Kidney (tissue), 14 donors: ENCODE data around the gene GCNT2. TPM values are rescaled to one million over a fixed set of nuclear protein-coding genes. Genes with fewer than 3 reads are reported as not detected.
"Not testable (repeated sequence)": the region's sequence is repeated elsewhere in the genome, so short reads cannot be mapped to it uniquely, and the experiment has no call there.

Experiments
- DNase-seq, 5 donors: peaks; one replicate each; pipeline ENCODE4 v3.0.0-alpha.2; 2013 to 2020
- FAIRE-seq: peaks from 2 replicates; lab custom pipeline; 2012; peaks lifted over from hg19 to GRCh38; lab: Jason Lieb, UNC
- H3K27ac ChIP-seq, 2 donors: one replicate each; pipeline ENCODE4 v1.7.0; 2013; ENCODE audit warnings: low read depth in 2 of 2, low read length in 2 of 2, inconsistent platforms in 1 of 2
- H3K27me3 ChIP-seq: one replicate; pipeline ENCODE4 v1.7.1; 2013; ENCODE audit warnings: low read length, inconsistent platforms; ENCODE audit not compliant: control insufficient read depth, insufficient read depth
- H3K36me3 ChIP-seq, 3 donors: one replicate each; pipeline versions ENCODE4 v1.7.0 to v1.7.1; 2013; ENCODE audit warnings: low read length in 3 of 3, control low read depth in 1 of 3, inconsistent platforms in 1 of 3; ENCODE audit not compliant: insufficient read depth in 3 of 3, control insufficient read depth in 2 of 3
- H3K4me1 ChIP-seq, 3 donors: one replicate each; pipeline versions ENCODE4 v1.7.0 to v1.7.1; 2013; ENCODE audit warnings: low read length in 3 of 3, inconsistent platforms in 1 of 3, low read depth in 1 of 3; ENCODE audit not compliant: control insufficient read depth in 2 of 3, insufficient read depth in 2 of 3
- H3K4me3 ChIP-seq, 3 donors: one replicate each; pipeline versions ENCODE4 v1.7.0 to v1.8.1; 2013; ENCODE audit warnings: low read length in 3 of 3, control low read depth in 1 of 3, inconsistent platforms in 1 of 3
- H3K9ac ChIP-seq, 3 donors: one replicate each; pipeline versions ENCODE4 v1.7.0 to v1.7.1; 2013; ENCODE audit warnings: low read length in 3 of 3, control low read depth in 1 of 3, inconsistent platforms in 1 of 3
- H3K9me3 ChIP-seq, 3 donors: one replicate each; pipeline versions ENCODE4 v1.7.0 to v1.7.1; 2013; ENCODE audit warnings: low read length in 3 of 3, control low read depth in 1 of 3, inconsistent platforms in 1 of 3; ENCODE audit not compliant: control insufficient read depth in 2 of 3, insufficient read depth in 1 of 3
- CTCF ChIP-seq: IDR thresholded peaks from 3 replicates; pipeline ENCODE4 v1.5.1; 2012; ENCODE audit warnings: mild to moderate bottlenecking, moderate library complexity, borderline replicate concordance; ENCODE audit not compliant: insufficient read depth; ENCODE audit errors: extremely low read depth
- intact Hi-C: fragments of 100-400 bp; cut with DNase I; formaldehyde crosslinking; loops from one replicate; pipeline ENCODE4 v1.11.1; 2022
- polyA plus RNA-seq: library from polyadenylated mRNA; stranded (reverse); fragments of 350-450 nt; fragmentation: Illumina TruSeq; extraction: RNeasy Lipid Tissue Mini Kit (QIAGEN cat#74804); gene quantifications from one replicate; pipeline ENCODE4 v1.2.3, GENCODE V29; 2014; ENCODE audit warnings: low read depth, low replicate concordance; ENCODE audit not compliant: insufficient read depth
- total RNA-seq: library from RNA; stranded (reverse); fragmentation: NEBNext Ultra II Directional; extraction: Animal tissue kit (Norgen Biotek cat#: 25700); gene quantifications from one replicate; pipeline ENCODE4 v1.2.1, GENCODE V29; 2021
- donor health status: control.
- donor health status: control.
- donor health status: control.
- donor health status: control.
- donor health status: control.
- donor health status: DM: yes; HTN: yes; CAD: no.
- donor health status: Normal renal cell carcinoma (clear cell type).

The GCNT2 gene
- total and polyA plus RNA-seq, 2 donors from 2014 or later: 10.5 to 12.5 TPM

GRCh38 chr6:10487668-10488327 lies 33.4 kb upstream of the GCNT2 start:
- intact Hi-C loops: no loop called here
- no peak overlapping the region for H3K27ac ChIP-seq
- H3K9ac ChIP-seq: no peak overlapping the region
- H3K4me1 ChIP-seq: no peaks in the 10 kb centered on the region
- FAIRE-seq (no peak), DNase-seq (peak in 1 of 5 donors; percentile 78)
- H3K36me3 ChIP-seq: no peaks in the 10 kb centered on the region
- no peak overlapping the region for H3K4me3 ChIP-seq
- no peak for TF ChIP-seq CTCF
- H3K9me3 ChIP-seq: no peaks in the 10 kb centered on the region
- H3K27me3 ChIP-seq: no peaks in the 10 kb centered on the region

DNA sequence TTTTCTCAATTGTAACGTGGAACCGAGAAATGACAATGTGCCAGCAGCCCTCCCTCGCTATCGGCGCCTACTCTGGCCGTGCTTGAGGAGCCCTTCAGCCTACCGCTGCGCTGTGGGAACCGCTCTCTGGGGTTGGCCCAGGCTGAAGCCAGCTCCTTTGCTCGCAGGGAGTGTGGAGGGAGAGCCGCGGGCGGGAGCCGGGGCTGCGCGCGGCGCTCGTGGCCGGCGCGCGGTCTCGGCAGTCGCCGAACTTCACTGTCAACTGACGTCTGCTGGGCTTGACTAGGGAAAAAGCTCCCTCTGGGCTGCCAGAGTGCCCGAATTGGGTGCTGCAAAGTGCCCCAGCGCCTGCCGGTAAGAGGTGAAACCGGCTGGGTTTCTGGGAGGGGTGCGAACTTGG lies 29.7 kb upstream of the GCNT2 start:
- DNase-seq: no peak
- no peak for FAIRE-seq
- intact Hi-C loops: no loop called here

DNA sequence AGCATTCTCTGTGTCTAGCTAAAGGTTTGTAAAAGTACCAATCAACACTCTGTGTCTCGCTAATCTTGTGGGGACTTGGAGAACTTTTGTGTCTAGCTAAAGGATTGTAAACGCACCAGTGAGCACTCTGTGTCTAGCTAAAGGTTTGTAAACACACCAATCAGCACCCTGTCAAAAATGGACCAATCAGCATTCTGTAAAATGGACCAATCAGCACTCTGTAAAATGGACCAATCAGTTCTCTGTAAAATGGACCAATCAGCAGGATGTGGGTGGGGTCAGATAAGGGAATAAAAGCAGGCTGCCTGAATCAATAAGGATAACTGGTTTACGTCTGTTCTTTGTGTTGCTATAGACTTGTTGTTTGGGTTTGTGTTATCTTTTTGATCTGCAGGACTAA lies 29.2 kb upstream of the GCNT2 start:
- FAIRE-seq, H3K27me3 ChIP-seq, H3K4me1 ChIP-seq, H3K9ac ChIP-seq, H3K9me3 ChIP-seq, DNase-seq, H3K4me3 ChIP-seq, intact Hi-C loops, H3K36me3 ChIP-seq, H3K27ac ChIP-seq: not testable (repeated sequence)

More for the DNA sequence above, 29.7 kb upstream of the GCNT2 start:
- H3K9ac ChIP-seq: no peak overlapping the region
- H3K36me3 ChIP-seq: no peaks in the 10 kb centered on the region
- H3K4me3 ChIP-seq: no peak overlapping the region
- no peak for TF ChIP-seq CTCF
- H3K9me3 ChIP-seq: no peaks in the 10 kb centered on the region
- no peaks in the 10 kb centered on the region for H3K4me1 ChIP-seq
- no peaks in the 10 kb centered on the region for H3K27me3 ChIP-seq
- H3K27ac ChIP-seq: no peak overlapping the region

- no peaks in the 10 kb centered on the region for H3K9me3 ChIP-seq
- H3K9ac ChIP-seq: no peak overlapping the region
- intact Hi-C loops: no loop called here
- H3K27ac ChIP-seq: no peak overlapping the region
- DNase-seq (no peak), FAIRE-seq (no peak)
- no peaks in the 10 kb centered on the region for H3K27me3 ChIP-seq
- H3K4me1 ChIP-seq: no peaks in the 10 kb centered on the region
- no peak overlapping the region for H3K4me3 ChIP-seq
- no peaks in the 10 kb centered on the region for H3K36me3 ChIP-seq
- TF ChIP-seq CTCF: no peak
These were observed 26.1 kb upstream of the GCNT2 start for GRCh38 chr6:10495029-10495428.
